ENCODE measurements around the gene CNTNAP4.

DNA sequence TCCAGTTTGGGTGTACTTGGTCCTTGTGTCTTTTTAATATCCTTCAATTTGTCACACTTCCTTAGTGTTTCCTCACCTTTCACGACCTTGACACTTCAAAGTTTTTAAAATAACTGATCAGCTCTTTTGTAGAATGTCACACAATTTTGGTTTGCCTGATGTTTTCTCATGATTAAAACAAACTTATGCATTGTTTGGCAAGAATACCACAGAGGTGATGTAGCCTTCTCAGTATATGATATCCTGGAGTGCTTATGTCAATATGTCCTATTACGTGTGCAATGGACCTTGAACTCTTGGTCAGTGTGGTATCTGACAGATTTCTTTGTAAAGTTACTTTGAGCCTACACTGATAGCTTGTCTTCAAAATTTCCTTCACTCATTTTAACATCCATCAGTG lies 297.4 kb downstream of the CNTNAP4 start:
- TF ChIP-seq TARDBP (IDR thresholded peaks at IDR 0.05), result no peak
- no peak for TF ChIP-seq FOXM1 (IDR thresholded peaks at IDR 0.05; ENCODE audit: borderline replicate concordance)
- no peak for TF ChIP-seq SUZ12 (IDR thresholded peaks at IDR 0.05)
- no peak for TF ChIP-seq FOXK2 (IDR thresholded peaks at IDR 0.05)
- no peak for TF ChIP-seq SP1 (IDR thresholded peaks at IDR 0.05)
- no peak for TF ChIP-seq L3MBTL2 (conservative IDR thresholded peaks at IDR 0.05)
